Lung microvascular endothelial cell (primary cell): Measurements from ENCODE around the gene CDON. TPM values are rescaled to one million over a fixed set of nuclear protein-coding genes. Genes with fewer than 3 reads are reported as not detected.

Source experiments
- DNase-seq, 2 donors: peaks; one replicate each; pipeline versions ENCODE4 v3.0.0 to v3.0.0-alpha.2; 2010; ENCODE audit warnings: low read depth in 2 of 2
- total RNA-seq: library from RNA; depleted of rRNA; stranded (reverse); fragments of >200 nt; gene quantifications from 2 replicates; pipeline ENCODE4 v1.2.1, GENCODE V29; 2014

CDON gene
- total RNA-seq, 1 donor from 2014 or later = 4.4 TPM

- no peak for DNase-seq
Observed at GRCh38 chr11:125945011-125945796, 117.5 kb downstream of the CDON start.

GRCh38 chr11:125944350-125945010 lies 118.2 kb downstream of the CDON start:
- DNase-seq = no peak

GRCh38 chr11:125943661-125944349 lies 118.9 kb downstream of the CDON start:
- no peak for DNase-seq

- DNase-seq = no peak
Observed at GRCh38 chr11:125942771-125943428, 119.8 kb downstream of the CDON start.

- peak; percentile 32 to 58 for DNase-seq
Observed at GRCh38 chr11:125941619-125942611, 120.8 kb downstream of the CDON start.

- no peak for DNase-seq
Observed at GRCh38 chr11:125941267-125941618, 121.4 kb downstream of the CDON start.

- no peak for DNase-seq
Observed at GRCh38 chr11:125940145-125940544, 122.5 kb downstream of the CDON start.

- DNase-seq = no peak
Observed at GRCh38 chr11:125939081-125939521, 123.6 kb downstream of the CDON start.

- DNase-seq = no peak
Observed at GRCh38 chr11:125938418-125938817, 124.2 kb downstream of the CDON start.

- no peak for DNase-seq
Observed at GRCh38 chr11:125935618-125936199, 127.0 kb downstream of the CDON start.

GRCh38 chr11:125935056-125935455 lies 127.6 kb downstream of the CDON start:
- no peak for DNase-seq

- DNase-seq = no peak
Observed at GRCh38 chr11:125934473-125934872, 128.2 kb downstream of the CDON start.

GRCh38 chr11:125933030-125933813 lies 129.4 kb downstream of the CDON start:
- DNase-seq = no peak

GRCh38 chr11:125932301-125932700 lies 130.4 kb downstream of the CDON start:
- DNase-seq = no peak

GRCh38 chr11:125931668-125932067 lies 131.0 kb downstream of the CDON start:
- no peak for DNase-seq

- DNase-seq = no peak
Observed at GRCh38 chr11:125931116-125931515, 131.6 kb downstream of the CDON start.

GRCh38 chr11:125930076-125930450 lies 132.6 kb downstream of the CDON start:
- no peak for DNase-seq

GRCh38 chr11:125929445-125930075 lies 133.1 kb downstream of the CDON start:
- no peak for DNase-seq

- no peak for DNase-seq
Observed at GRCh38 chr11:125926682-125927081, 136.0 kb downstream of the CDON start.
